ENCODE data around the gene NUDT16. TPM values are rescaled to one million over a fixed set of nuclear protein-coding genes. Genes with fewer than 3 reads are reported as not detected.

Gene NUDT16
- total RNA-seq, 1 experiment from 2014 or later = 19.4 TPM

GRCh38 chr3:131386429-131387165, 5.0 kb downstream of the NUDT16 start:
- no peaks in the 10 kb centered on the region for H3K79me2 ChIP-seq (ENCODE audit: low read depth)
- H3K36me3 ChIP-seq (ENCODE audit: low read depth) = no peaks in the 10 kb centered on the region
- no TSS peak for BruUV-seq (replicated peaks)
- DNase-seq = no peak
- intact Hi-C loops (cut with micrococcal nuclease; ENCODE audit: unreplicated experiment) = no loop called here
- no peaks in the 10 kb centered on the region for H4K20me1 ChIP-seq (ENCODE audit: insufficient read depth)
- TF ChIP-seq EZH2 (IDR thresholded peaks at IDR 0.05; ENCODE audit: low read depth) (no peak), CTCF (conservative IDR thresholded peaks at IDR 0.05) (no peak)
- ChIA-PET CTCF (no interaction called here), POLR2A (ENCODE audit: unreplicated experiment) (no interaction called here)
- no peak overlapping the region for H3K4me3 ChIP-seq
- no peak overlapping the region for H2AFZ ChIP-seq
- H3K9me2 ChIP-seq (ENCODE audit: insufficient read depth) = no peaks in the 10 kb centered on the region
- H3F3A ChIP-seq (ENCODE audit: insufficient read depth, low read depth) = no peaks in the 10 kb centered on the region
- H3K4me1 ChIP-seq (replicated peaks; ENCODE audit: insufficient read depth) = 0 out of 2 replicates have a peak, but pooled peaks cover 5% of the 10 kb centered on the region
- no peak overlapping the region for H3K27ac ChIP-seq
- no peaks in the 10 kb centered on the region for H3K9me3 ChIP-seq (ENCODE audit: insufficient read depth, low read depth)
- H3K4me2 ChIP-seq = no peak overlapping the region
- no peaks in the 10 kb centered on the region for H3K27me3 ChIP-seq (ENCODE audit: insufficient read depth, low read depth)

GRCh38 chr3:131387796-131388489, 6.4 kb downstream of the NUDT16 start:
- H2AFZ ChIP-seq = no peak overlapping the region
- H3K4me2 ChIP-seq = no peak overlapping the region
- intact Hi-C loops (cut with micrococcal nuclease; ENCODE audit: unreplicated experiment) = no loop called here
- no peaks in the 10 kb centered on the region for H3K27me3 ChIP-seq (ENCODE audit: insufficient read depth, low read depth)
- TF ChIP-seq CTCF (conservative IDR thresholded peaks at IDR 0.05) (no peak), EZH2 (IDR thresholded peaks at IDR 0.05; ENCODE audit: low read depth) (no peak)
- no peaks in the 10 kb centered on the region for H4K20me1 ChIP-seq (ENCODE audit: insufficient read depth)
- H3K9me2 ChIP-seq (ENCODE audit: insufficient read depth) = no peaks in the 10 kb centered on the region
- no peaks in the 10 kb centered on the region for H3K9me3 ChIP-seq (ENCODE audit: insufficient read depth, low read depth)
- H3F3A ChIP-seq (ENCODE audit: insufficient read depth, low read depth) = no peaks in the 10 kb centered on the region
- H3K27ac ChIP-seq = no peak overlapping the region
- H3K4me3 ChIP-seq = no peak overlapping the region
- no peaks in the 10 kb centered on the region for H3K79me2 ChIP-seq (ENCODE audit: low read depth)
- H3K36me3 ChIP-seq (ENCODE audit: low read depth) = no peaks in the 10 kb centered on the region
- BruUV-seq (replicated peaks) = no TSS peak
- CTCF ChIA-PET = no interaction called here
- no peak for DNase-seq
- POLR2A ChIA-PET (ENCODE audit: unreplicated experiment) = interaction anchor here (0.6 kb wide), 1 partner anchor 14 kb away, joined by 4 read pairs; no protein-coding TSS in a partner anchor
- H3K4me1 ChIP-seq (replicated peaks; ENCODE audit: insufficient read depth) = no peaks in the 10 kb centered on the region

- no peaks in the 10 kb centered on the region for H3K27me3 ChIP-seq (ENCODE audit: insufficient read depth, low read depth)
- ChIA-PET CTCF (no interaction called here), POLR2A (ENCODE audit: unreplicated experiment) (no interaction called here)
- H4K20me1 ChIP-seq (ENCODE audit: insufficient read depth) = no peaks in the 10 kb centered on the region
- intact Hi-C loops (cut with micrococcal nuclease; ENCODE audit: unreplicated experiment) = no loop called here
- H3F3A ChIP-seq (ENCODE audit: insufficient read depth, low read depth) = no peaks in the 10 kb centered on the region
- H3K4me1 ChIP-seq (replicated peaks; ENCODE audit: insufficient read depth) = no peaks in the 10 kb centered on the region
- no peak overlapping the region for H3K4me2 ChIP-seq
- no peak overlapping the region for H3K27ac ChIP-seq
- H3K9me2 ChIP-seq (ENCODE audit: insufficient read depth) = no peaks in the 10 kb centered on the region
- H3K9me3 ChIP-seq (ENCODE audit: insufficient read depth, low read depth) = no peaks in the 10 kb centered on the region
- TF ChIP-seq EZH2 (IDR thresholded peaks at IDR 0.05; ENCODE audit: low read depth) (no peak), CTCF (conservative IDR thresholded peaks at IDR 0.05) (no peak)
- H2AFZ ChIP-seq = no peak overlapping the region
- no peak for DNase-seq
- no TSS peak for BruUV-seq (replicated peaks)
- H3K4me3 ChIP-seq = no peak overlapping the region
- H3K36me3 ChIP-seq (ENCODE audit: low read depth) = no peaks in the 10 kb centered on the region
- H3K79me2 ChIP-seq (ENCODE audit: low read depth) = no peaks in the 10 kb centered on the region
Measured at GRCh38 chr3:131388490-131388799, 6.9 kb downstream of the NUDT16 start.

All from PC-9 (cell line).